SKM-1 treated with dmso at 0.1 percent for 144 hours (cell line): ENCODE data around the gene COPS8.

Source experiments
- DNase-seq: peaks from one replicate; lab custom pipeline; 2025; ENCODE audit not compliant: unreplicated experiment; lab: John Stamatoyannopoulos, UW

COPS8 gene

GRCh38 chr2:237097911-237098702, 12.4 kb downstream of the COPS8 start:
- DNase-seq, result no peak

GRCh38 chr2:237099804-237100203, 14.1 kb downstream of the COPS8 start:
- no peak for DNase-seq

DNA sequence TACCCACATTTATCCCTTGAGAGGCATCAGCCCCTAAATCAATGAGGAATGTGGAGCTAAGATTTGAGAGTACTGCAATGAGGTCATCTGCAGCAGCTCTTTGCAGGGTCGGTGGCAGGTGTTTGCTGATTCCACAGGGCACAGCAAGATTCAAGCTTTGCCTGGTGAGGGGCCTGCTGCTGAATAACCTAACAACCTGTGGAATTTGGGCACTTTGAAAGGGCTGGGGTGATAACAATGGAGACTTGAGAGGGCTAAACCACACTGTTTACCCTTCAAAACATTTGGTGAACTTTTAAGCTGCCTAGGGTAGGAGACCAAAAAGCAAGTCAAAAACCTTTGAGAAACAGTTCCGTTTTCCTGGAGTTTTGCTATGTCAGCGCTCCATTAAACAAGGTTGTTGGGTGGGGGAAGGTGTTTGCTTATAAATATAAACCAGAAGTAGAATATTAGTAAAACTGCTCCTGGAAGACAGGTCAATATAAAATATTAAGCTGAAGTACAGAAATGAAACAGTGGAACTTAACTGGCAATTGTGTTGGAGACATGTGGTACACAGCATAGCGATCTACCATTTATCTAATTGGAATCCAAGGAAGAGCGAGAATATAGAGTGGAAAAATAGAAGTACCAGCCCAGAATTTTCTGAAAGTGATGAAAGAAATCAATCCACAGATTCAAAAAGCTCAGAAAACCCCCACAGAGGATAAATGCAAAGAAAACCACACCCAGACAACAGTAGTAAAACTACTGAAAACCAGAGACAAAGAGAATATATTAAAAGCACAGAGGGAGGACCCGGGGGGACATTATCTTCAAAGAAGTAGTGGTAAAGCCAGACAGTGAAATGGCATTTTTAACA, 15.7 kb downstream of the COPS8 start:
- no peak for DNase-seq

DNA sequence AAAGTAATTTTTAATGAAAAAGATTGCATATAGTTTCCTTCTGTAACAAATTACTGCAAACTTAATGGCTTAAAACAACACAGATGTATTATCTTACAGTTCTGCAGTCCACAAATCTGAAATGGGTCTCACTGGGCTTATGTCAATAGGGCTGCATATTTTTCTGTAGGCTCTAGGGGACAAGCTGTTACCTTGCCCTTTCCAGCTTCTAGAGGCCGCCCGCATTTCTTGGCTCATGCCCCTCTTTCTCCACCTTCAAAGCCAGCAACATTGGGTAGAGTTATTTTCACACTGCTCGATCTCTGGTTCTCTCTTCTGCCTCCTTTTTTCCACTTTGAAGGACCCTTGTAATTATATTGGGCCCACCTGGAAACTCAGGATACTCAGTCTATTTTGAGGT, 16.7 kb downstream of the COPS8 start:
- DNase-seq, result no peak

DNA sequence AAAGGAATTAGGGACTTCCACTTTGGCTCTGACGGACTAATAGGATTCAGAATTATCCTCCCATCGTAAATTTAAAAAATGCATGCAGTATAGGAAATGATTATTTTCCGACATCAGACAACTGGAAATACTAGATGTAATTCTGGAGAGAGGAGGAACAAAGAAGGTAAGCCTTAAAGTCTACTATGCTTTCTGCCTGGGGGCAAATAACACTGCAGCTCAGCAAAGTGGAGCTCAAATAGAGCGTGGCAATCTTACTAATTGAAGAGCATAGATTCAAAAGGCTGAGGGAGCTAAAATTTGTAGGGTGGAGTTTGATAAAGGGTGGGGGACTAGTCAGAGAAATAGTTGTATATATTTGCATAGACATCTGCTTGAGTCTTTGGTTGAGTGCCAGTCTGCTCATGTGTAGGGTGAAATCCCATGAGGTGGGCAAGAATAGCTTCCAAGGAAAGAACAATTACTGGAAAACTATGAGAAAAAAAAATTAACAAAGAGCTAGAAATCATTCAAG, 23.8 kb downstream of the COPS8 start:
- no peak for DNase-seq

GRCh38 chr2:237113026-237113795, 27.5 kb downstream of the COPS8 start:
- DNase-seq, result no peak

DNA sequence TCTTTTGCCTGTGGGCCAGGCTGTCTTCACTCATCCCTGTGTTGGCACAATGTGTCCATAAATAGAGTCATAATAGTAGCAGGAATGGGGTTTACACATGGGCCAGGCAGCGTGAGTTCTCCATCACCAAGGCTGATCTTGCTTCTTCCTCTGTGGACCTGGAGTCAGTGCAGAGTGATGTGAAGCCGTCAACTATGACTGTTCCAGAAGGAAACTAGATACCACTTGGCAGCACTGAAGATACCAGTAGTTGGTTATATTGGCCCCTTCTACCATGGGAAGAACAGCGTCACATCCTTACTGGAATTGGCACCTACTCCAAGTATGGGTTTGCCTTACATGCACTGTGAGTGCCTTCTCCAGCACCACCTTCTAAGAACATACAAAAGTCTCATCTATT, 30.2 kb downstream of the COPS8 start:
- no peak for DNase-seq

DNA sequence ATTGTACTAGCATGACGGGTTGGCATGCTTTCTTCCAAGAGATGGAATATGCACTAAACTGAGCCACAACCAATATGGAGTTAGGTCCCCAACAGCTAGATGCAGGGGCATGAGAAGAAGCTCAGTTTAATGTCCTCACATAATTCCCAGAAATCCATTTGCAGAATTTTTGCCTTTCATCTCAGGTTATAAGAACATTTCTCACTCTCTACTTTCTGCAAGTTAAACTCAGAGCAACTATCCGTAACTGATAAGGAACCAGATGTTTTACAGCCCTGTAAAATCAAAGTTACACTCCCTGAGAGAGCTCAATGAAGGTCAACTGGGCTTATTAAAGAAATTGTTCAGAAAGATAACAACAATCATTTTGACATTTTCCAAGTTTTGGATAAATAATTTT, 30.7 kb downstream of the COPS8 start:
- no peak for DNase-seq

DNA sequence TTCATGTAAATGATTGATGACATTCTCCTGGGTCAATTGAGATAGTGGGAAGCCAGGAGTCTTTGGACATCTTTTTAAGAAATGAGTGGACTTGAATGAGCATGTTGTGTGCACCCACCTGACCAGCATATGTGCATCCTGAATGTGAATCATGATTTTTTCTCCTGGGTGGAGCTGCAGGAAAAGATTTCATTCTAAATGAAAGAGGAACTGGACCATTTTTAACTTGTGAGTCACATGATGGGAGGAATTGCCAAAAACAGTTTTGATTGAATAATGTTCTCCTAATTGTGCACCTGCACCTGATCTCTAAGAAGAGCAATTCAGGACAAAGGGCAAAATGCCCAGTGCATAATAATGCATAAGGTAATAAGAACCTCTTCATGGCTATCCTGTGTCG, 32.3 kb downstream of the COPS8 start:
- no peak for DNase-seq

DNA sequence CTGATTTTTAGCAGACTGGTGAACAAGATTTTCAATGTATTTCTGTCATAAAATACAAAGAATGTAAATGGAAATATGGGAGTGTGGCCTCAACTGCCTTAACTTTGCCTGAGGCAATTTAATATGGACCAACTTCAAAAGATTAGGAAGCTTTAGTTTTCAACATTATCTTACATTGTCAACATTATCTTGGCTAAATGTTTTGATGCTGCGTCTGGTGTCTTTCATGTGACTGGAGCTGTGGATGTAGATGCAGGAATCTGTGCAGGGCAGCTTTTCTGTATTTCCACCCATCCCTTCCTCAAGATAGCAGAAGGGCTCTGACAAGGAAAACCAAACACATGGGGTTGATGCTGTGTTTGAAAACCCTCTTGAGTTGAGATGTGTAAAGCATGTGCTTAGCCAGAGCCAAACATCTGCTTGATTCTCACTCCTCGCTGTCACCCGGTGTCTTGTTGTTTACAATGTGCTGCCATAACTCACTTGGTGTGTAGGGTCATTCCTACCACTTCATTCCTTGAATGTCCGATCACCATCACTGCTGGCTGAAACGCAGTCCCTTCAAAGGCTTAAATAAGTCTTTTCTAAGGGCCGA, 33.0 kb downstream of the COPS8 start:
- DNase-seq, result no peak

DNA sequence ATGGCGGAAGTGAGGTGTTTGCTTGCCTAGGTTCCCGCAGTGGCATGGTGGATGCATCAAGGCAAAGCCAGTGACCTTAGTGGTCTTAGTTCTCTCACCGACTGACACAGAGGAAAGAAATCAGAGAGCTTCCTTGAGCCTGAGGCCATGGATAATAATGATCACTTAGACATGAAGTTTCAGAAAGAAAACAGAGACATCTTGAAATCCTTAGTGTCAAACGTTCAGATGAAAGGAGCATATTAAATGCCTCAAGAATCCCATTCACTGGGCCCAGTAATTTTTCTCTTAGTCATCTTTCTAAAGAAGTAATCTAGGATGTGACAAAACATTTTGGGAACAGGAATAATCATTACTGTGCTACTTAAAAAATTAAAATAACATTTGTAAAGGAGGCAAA, 35.2 kb downstream of the COPS8 start:
- no peak for DNase-seq

DNA sequence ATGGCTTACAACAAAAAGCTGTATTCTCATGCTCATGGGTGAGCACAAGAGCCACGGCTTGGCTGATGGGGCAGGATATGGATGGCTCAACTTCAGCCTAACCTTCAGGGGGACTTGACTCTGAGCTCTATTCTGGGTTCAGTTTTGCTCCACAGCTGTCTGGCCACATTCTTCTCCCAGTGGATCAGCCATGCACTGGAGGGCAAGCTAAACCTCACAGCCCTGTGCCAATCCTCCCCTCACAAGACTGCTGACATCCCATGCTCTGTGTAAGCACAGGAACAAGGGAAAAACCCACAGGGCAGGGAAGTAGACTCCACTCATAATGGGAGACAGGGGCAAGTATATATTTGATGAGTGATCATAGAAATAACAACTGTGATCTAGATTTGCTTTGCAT, 35.6 kb downstream of the COPS8 start:
- no peak for DNase-seq

DNA sequence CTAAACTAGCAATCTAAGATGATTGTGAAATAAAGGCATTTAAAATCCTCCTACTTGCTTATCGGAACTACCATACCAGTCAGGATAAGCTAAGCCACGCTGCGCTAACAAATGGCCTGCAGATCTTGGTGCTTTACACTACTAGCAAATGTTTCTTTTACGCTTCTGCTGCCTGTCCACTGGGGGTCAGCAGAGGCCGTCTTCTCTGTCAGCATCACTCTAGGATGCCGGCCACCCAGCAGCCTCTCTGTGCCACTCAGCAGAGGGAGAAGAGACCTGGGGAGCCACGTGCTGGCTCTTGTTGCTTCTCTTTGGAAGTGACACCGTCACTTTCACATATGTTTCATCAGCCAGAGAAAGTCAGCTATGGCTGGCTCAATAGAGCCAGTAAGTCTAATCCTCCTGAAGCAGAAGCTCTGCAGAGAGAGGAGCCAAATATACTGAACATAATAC, 36.6 kb downstream of the COPS8 start:
- DNase-seq, result peak; percentile 11

DNA sequence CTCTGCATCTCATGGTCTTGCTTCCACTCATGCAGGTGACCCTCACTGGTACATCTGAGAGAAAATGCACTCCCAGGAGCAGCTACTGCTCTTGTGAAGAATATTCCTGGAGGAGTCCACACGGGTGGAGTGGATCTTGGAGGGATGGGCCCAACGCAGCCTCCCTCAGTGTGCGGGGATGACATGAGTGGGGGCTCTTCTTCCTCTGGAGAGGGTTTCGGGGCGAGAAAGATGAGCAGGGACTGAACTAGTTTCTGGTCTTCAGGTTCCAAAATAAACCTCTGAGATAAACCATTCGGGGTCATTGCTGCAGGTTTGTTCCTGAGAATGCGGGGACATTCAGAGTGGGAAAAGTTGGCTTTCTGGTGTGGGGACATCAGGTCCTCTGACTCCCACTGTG, 39.1 kb downstream of the COPS8 start:
- DNase-seq, result no peak

DNA sequence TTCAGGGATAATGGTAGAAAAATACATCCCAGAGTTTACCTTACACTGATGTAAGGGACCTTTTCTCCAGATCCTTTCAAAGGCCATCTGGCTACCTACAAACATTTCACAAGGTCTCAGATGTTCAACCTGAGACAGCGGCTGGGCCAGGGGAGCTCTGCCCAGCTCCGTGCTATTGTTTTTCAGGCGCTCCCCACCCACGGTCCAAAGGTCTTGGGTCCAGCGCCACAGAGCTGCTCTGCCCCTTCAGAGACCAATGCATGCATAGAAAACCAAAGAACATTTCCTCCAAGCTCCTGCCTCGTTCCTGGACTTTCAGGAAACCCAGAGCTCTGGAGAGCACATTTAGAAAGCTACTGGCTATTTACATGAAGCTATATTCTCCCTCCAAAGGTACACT, 40.3 kb downstream of the COPS8 start:
- no peak for DNase-seq

GRCh38 chr2:237126519-237127174, 41.0 kb downstream of the COPS8 start:
- DNase-seq, result no peak

DNA sequence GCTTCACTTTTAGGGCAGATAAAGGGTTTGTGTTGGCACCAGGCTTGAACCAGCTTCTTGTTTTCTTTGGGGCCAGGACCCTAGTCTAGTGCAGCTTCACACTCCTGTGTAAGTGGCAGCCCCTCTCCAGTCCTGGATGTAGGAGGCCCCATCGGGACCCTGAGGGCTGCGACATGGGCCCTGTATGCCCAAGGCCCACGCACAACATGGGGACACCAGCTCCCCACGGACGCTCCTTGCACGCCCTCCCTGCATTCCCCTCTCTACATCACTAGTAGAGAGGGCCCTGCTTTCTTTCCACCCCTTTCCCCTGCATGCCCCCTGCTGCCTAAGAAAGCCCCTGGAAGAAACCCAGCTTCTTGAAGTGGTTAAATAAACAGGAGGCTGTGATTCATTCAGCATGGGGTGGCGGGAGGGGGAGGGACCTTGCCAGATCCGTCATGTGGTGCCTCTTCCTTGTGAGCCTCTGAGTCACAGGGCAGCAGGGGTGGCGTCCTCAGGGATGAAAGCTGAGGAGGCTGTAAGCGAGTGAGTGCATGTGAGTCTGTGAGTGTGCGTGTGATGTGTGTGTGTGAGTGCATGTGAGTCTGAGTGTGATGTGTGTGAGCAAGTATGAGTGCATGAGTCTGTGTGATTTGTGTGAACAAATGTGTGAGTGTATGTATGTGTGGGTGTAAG, 42.5 kb downstream of the COPS8 start:
- no peak for DNase-seq

- DNase-seq, result no peak
Measured at GRCh38 chr2:237128845-237129592, 43.3 kb downstream of the COPS8 start.

GRCh38 chr2:237129625-237130263, 44.1 kb downstream of the COPS8 start:
- DNase-seq, result no peak
